TTC549 (cell line): ENCODE measurements around the gene ILDR1.

ENCODE experiments used
- FAIRE-seq: peaks from 2 replicates; lab custom pipeline; 2012; peaks lifted over from hg19 to GRCh38; lab: Jason Lieb, UNC

The ILDR1 gene

DNA sequence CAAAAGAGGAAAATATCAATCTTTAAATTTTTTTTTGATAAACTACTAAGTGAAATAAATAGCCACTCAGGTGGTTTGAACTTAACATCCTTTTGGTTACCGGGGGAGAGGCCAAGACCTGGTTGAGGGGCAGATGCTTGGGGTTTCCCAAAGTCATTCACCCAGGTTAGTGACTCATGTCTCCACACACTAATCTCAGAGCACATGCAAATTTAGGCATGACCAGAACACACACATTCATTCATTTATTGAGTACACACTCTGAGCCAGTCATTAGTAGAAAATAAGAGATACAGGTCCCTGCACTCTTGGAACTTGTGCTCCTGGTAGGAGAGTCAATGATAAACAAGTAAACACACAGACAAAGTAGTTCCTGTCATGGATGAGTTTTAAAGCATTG is 7.3 kb downstream of the ILDR1 start:
- FAIRE-seq: no peak

DNA sequence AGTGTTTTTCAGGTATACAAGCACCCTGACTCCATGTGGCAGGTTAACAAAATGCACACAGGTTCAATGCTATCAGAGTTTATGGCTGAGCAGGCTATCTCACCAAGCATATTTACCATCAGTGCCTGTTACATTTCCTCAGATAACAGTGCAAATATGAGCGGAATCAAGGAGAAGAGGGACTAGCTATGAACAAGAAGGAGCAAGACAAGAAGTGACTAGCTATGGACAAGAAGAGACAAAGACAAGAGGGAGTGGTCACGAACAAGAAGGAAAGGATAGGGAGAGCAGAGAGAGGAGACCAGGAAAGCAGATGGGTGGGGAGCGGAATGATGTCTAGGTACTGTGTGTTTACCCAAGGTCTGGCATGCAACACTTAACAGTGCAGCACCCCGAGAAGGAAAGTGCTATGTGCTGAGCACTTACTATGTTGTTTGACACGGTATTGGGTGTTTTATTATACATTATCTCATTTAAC is 8.6 kb downstream of the ILDR1 start:
- FAIRE-seq: no peak

DNA sequence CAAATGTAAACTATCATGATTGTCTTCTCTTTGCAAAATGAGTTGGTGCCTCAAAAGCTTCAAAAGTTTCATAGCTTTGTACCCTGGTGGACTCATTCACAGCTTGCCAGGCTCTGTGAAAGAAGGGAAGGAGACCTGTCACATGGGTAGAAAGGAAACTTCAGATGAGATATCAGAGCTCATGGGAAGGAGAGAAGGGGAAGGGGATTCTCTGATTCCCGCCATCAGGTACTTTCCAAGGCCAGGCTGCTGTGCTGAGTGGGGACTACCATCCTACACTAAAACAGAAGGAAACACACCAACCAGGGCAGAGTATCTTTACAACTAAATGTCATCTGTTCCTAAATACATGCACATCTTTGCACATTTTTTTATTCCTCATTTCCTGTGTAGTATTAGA is 9.2 kb downstream of the ILDR1 start:
- no peak for FAIRE-seq

DNA sequence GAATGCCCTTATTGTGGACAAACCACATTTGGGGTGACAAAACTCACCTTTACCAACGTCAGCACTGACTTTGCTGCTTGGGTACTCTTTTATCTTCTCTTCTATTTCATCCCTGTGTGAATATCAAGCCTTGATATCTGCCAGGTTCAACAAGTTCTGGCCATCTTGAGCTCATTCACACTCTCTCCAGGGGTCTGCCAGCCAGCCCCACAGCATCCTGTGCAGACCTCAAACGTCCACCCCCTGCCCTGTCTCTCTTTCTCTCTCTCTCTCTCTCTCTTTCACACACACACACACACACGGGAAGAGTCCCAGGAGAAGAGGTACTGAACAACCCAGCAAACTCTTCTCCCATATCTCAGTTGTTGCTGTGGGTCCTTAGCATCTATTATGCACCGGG is 10.7 kb downstream of the ILDR1 start:
- FAIRE-seq: no peak

DNA sequence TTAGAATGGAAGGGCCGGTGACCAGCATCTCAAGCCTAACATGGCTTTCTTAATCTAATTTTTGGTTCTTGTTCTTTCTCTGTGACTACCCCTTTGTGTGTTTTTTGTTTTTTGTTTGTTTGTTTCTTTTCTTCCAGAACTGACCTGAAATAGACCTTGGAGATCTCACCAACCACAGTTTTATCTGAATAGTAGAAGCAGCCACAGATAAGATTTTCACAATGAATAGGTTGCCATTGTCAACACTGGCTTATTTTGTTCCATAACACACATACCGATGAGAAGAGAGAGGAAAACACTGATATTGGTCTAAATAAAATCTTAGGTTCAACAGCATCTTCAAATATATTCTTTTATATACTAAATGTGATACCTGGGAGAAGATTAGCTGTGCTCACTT is 11.5 kb downstream of the ILDR1 start:
- FAIRE-seq: no peak

DNA sequence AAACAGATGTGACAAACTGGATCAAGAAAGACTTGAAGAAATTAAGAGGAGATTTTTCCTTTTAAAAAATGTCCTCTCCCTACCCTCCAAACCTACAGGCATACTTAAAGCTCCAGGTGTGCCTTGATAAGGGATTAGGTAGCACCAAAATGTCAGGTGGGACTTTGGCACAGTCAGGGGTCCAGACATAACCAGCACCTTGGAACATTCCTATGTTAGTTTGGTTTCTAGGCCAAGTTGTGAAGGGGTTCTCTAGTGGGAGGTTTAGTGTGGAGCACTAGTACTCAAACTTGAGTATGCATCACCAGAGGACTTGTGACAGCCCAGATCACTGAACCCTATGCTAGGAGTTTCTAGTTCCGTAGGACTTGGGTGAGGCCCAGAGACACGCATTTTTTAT is 13.9 kb downstream of the ILDR1 start:
- no peak for FAIRE-seq

DNA sequence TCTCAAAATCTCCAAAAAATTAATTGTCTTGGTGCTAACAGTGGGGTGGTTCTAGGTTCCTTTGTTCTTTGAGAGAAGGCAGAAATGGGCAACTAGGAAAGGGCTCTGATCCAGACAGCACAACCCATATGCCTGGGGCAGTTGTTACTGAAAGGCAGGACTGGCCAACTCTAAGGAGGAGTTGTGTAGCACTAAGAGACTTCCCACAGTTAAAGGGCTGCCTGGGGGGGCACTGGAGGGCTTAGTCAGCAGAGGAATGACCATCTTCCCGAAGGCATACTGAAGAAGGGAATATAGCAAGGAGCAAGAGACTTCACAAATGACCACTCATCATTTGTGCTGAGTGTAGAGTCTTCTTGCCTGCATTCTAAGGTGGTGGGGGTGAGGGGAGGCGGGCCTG is 15.8 kb downstream of the ILDR1 start:
- FAIRE-seq: no peak

DNA sequence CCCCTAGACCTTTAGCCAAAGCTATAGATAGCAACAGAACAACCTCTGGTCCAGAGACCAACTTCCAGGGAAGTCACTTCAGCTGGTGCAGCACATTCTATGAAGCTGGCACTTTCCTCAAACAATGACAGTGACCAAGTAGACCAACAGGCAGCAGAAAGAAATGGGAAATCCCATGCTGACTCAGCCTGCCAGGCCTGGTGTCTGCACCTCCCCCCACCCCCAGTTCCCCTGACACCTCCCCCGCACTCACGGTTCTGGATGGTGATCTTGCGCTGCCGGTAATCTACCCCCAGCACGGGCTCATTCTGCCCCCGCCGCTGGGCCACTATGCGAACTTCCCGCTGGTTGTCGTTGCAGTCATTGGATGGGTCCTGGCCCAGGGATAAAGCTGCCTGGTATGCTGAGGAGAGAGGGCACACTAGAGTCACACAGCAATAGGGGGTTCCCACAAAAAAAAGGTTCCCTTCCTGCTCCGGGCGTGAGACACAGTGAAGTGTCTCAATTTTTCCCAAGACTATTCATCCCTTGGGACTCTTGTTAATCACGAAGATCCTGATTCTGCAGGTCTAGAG is 17.0 kb downstream of the ILDR1 start:
- no peak for FAIRE-seq

DNA sequence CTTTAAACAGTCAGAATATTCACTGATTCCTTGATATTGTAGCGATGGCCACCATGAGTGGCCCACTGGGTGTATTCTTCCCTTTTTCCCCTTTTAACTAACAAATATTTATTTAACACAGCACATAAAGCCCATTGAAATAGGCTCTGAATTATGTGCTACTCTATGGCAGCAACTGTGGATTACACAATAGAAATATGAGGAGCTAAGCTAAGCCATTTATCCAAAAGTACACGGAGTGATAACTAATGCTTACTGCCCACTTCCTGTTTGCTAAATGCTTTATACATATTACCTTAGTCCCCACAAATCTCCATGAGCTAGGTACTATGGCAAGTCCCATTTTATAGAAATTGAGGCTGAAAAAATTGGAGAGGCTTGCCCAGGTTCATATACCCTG is 17.9 kb downstream of the ILDR1 start:
- FAIRE-seq: no peak

DNA sequence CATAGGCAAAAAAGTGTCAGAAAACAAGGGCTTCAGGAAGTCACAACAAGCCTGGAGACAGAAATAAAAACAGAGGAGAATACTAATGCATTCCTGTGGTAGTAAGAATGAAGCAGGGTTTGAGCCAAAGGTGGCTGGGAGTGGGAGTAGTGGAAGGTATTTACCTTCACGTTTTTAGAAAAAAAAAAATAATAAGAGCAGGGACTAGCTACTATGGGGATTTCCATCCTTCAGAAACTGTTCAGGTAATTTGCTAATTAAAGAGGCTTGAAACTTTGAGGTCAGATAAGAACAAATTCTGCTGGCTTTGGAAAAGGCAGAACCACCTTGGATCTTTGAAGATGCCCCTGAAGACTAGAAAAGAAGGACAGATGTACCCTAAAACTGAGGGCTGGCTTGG is 18.4 kb downstream of the ILDR1 start:
- no peak for FAIRE-seq

DNA sequence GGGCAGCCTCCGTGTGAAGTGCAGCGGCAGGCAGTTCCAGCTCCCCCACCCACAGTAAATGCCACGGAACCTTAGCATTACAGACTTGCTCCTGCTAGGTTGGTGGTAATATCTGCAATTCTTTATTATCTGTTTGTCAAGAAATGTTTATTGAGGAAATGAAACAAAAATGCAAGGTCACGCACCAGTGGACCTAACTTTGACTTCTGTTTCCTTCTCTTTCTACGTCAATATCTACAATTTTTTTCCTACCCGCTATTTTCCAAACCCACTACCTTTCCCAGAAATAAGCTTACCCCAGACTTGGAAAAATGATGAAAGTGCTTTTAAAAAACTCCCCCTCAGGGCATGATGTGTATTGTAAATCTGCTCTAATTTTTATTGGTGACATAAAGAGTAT is 18.9 kb downstream of the ILDR1 start:
- FAIRE-seq: no peak

DNA sequence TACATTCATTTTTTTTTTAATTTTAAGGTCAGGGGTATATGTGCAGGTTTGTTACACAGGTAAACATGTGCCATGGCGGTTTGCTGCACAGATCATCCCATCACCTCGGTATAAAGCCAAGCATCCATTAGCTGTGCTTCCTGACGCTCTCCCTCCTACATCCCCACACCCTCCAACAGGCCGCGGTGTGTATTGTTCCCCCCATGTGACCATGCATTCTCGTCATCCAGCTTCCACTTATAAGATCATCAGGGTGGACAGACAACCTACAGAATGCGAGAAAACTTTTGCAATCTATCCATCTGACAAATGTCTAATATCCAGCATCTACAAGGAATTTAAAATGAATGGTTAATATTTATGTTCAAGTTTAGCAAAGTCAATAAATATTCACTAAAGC is 19.4 kb downstream of the ILDR1 start:
- FAIRE-seq: no peak

DNA sequence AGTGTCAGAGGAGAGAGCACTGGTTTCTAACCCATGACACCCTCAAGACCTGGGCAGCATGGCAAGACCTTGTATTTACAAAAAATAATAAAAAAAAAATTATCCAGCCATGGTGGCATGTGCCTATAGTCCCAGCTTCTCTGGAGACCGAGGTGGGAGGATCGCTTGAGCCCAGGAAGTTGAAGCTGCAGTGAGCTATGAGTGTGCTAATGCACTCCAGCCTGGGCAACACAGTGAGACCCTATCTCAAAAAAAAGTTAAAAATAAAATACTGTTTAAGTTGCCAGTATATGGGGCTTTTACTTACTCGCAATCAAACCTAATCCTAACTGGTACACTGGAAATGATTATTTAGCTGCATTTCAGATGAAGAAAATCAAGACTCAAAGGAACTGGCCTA is 20.2 kb downstream of the ILDR1 start:
- no peak for FAIRE-seq

DNA sequence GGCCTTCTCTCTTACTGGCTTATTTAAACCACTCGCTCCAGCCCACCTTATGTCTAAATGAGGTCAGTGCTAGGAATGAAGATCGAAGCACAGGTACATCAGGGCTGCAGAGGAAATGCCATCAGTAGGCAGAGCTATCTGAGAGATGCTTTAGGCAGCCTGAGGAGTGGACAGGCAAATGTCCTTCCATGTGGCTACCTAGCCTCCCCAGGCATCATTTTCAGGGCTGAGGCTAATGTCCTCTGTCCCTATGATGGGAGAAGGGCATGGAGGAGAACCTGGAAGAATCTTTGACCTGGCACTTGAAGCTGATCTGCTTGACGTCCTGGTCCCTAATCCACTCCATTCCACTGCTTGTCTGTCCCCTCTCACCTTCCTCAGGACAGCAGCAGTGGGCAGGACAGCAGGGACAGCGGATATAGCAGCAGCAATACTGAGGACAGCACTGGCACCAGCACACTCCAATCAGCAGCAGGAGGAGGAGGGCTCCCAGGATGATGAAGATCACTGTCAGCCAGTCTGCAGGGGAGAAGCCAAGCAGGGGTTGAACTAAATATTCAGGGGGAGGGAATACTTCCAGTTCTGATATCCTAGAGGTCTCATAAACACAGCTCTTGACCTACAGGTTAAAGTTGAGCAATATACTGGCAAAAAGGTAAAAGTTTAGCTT is 21.0 kb downstream of the ILDR1 start:
- no peak for FAIRE-seq

DNA sequence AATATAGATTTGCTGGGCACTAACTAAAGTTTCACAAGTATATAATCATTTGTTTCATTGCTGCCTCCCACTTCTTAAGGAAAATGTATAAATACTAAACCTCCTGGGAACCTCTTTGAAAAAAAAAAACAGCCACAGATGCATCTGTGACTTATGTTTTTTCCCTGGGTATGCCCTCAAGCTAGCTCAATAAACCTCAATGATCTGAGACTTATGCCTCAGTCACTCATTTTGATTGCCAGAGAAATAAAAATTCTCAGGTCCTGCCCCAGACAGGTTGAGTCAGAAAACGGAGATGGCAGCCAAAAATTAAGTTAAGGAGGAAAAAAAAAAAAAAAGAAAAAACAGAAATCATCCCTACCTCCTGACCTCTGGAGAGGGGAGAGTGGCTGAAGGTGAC is 22.1 kb downstream of the ILDR1 start:
- no peak for FAIRE-seq

DNA sequence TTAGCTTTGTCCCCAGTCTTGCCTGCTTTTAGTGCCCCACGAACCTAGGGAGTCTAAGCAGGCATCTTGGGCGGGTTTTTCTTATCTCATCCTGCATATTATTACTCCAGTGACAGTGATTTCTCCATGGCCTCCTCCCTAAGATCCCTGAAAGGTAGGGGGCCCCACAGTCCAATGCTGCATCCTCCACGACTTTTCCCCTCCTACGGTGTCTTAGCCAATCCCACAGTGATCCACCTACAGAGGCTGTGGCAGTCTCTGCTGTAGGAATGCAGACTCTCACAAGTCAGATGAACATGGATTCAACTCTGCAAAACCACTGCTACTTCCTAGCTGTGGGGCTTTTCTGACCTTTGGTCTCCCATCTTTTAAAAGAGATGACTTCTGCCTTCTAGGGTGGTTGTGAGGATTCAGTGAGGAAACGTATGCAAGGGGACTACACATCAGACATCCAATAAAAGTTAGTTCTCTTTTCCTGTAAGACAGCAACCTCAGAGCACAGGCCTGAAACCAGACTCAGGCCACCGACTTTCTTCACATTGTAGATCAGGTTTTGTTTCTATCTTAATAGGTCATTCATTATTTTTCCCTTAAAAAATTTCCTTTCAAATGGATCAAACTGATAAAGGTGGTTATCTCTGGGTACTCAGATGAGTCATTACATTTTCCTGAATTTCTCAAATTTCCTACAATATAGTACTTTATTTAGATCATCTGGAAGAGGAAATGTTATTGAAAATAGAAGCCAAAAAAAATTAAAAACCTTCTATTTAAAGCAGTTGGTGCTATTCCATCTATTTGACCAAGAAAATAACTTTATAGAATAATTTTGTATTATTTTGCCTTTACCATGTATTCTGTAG is 23.2 kb downstream of the ILDR1 start:
- FAIRE-seq: no peak

DNA sequence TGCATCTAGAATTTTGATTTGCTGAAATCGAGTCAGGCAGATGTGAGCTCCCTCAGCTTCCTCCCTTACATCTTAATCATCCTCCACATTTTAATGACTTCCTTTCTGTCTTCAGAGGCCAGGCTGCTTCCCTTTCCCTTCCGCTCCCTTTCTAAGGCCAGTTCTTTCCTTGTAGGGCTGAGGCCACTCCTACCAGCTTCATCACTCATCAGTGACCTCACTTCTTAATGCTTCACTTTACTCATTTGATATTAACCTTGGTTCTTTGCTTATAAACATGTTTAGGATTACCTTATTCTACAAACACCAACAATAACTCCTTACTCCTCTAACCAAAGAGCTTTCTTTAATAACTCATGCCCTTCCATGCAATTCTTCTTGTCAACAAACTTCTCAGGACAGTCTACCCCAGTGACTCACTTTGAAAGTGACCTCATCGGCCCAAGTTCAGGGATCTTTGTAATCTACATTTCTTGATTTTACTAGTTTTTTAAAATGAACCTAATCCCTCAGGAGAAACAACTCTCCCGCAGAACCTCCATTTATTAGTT is 23.9 kb downstream of the ILDR1 start:
- no peak for FAIRE-seq

DNA sequence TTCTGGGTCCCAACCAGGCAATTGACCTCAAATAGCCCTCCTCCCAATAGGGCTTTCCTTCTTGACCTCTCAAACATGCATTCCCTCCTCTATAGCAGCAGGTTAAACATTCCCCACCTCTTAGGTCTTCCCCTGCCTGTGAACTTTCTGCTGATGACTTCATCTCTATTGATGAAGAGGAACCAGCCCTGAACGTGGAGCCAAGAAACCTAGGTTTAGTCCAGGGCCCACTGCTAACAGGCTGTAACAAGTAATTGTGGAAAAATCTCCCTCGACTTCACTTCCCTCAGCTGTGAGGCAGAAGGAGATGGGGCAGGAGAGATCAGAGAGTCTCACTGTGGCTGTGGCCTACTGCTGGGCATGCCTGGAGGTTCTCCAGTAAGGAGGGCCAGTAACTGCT is 24.7 kb downstream of the ILDR1 start:
- no peak for FAIRE-seq

DNA sequence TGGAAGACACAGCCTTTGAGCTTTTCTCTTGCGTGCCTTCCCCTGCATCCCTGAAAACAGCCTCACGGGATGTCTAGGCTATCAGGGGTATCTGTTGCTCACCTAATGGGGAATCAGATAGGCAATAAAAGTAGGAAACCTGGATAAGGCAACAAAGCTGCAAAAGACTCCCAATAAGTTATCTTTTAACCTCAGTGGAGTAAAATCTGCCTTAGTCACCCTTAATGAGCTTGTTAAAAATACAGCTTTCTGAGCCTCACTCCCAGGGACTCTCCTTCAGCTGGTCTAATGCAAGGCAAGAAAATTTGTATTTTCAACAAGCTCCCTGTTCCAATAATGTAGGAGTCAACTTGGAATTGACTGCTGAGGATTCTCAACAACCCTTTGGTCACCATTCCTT is 25.6 kb downstream of the ILDR1 start:
- FAIRE-seq: no peak

DNA sequence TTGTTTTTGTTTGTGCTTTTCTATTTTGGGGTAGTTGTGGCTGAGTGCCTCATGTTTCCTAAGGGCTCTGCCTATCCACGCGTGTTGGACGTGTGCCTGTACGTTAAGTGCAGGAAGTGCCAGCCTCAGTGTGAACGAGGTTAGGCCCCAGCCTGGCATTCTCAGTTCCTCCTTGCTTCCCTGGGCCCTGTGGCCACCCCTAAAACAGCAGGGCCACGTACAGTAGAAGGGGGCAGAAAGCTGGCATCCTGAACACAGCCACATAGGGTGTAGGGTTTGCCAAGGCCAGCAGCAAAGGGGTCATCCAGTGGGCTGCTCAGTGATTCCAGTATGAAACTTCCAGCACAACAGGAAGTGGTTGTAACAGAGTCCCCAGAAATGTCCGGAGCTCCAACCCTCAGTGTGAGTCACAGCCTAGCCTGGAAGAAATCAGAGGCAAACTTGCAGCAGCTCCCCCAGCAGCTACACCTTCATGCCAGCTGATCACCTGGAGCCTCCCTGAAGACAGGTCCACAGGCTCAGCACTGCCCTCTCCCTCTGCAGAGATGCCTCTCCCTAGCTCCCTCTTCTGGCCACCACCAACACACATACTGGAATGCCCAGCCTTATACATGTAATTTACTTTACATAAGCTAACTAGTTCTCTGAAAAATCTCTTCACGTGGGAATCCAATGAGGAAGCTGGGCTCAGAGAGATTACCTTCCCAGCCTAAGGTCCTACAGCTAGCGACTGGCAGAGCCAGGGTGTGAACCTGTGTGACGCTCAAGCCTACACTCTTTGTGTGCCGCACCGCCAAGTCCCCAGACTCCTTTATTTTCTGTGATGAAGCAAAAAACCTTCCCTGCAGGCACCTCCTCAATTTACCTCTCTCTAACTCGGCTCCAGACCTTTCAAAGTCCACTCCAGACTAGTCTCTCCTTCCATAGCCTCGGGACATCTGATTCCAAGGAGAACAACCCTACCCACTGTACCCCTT is 26.6 kb downstream of the ILDR1 start:
- no peak for FAIRE-seq

DNA sequence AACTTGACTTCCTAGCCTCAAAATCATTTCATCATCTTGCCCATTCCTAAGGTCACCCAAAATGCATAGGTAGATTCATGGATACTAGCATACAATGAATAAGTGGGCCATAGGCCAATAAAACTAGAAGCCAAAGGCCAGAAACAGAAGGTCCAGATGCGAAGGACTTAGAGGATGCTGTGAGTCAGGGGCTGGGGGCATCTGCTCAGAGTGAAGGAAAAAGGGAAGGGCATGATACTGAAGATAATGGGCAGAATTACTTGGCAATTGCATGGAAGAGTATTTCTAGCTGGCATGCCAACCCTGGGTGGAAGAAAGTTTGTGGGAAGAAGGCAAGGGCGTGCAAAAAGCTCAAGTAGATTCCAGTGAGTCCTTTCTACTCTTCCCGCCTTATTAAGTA is 27.5 kb downstream of the ILDR1 start:
- no peak for FAIRE-seq
